ENCODE measurements around the gene WIF1. TPM values are rescaled to one million over a fixed set of nuclear protein-coding genes. Genes with fewer than 3 reads are reported as not detected.

The WIF1 gene
- total and polyA plus RNA-seq, 7 experiments from 2014 or later: not detected

DNA sequence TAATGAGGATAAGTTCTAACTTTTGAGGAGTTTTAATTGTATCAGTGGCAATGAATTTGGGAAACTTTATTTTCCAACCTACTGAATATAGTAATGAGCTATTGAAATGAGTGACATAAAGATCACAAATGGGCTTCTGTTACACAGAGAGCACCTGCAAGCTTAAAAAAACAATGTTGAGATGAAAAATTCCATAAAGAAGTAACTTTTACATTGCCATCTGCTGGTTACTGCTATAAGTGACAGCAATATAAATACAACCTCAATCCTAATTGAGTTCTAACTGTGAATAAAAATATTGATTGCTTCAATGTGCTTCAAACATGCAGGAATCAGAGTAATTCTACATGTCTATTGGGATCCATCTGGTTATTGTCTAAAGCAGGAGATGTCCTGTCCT, 14.2 kb downstream of the WIF1 start:
- no peaks in the 10 kb centered on the region for H3K27me3 ChIP-seq (ENCODE audit: control insufficient read depth in 2 of 2, insufficient read depth in 2 of 2, low read length in 2 of 2)
- no peak for DNase-seq
- no peak for ATAC-seq
- H3K4me1 ChIP-seq (ENCODE audit: control insufficient read depth in 2 of 2, insufficient read depth in 2 of 2, low read length in 2 of 2): no peaks in the 10 kb centered on the region
- Mint-ChIP-seq H3K4me1 (peaks cover 0 to 2% (median 0%) of the 10 kb centered on the region in 7 donors), H3K27ac (no peak overlapping the region), H3K36me3 (peaks cover 0 to 4% (median 0%) of the 10 kb centered on the region in 5 donors), H3K9me3 (peaks cover 0 to 4% (median 0%) of the 10 kb centered on the region in 11 donors), H3K27me3 (peaks cover 0 to 17% (median 14%) of the 10 kb centered on the region in 5 donors), H3K4me3 (no peak overlapping the region)
- H3K36me3 ChIP-seq (ENCODE audit: control insufficient read depth in 2 of 3, insufficient read depth in 3 of 3, low read length in 3 of 3): no peaks in the 10 kb centered on the region
- ChIA-PET POLR2A (no interaction called here), CTCF (interaction anchor here (0.6 to 1.2 kb wide), 2 partner anchors 10 to 1213 kb away, joined by 3 to 6 read pairs; no protein-coding TSS in a partner anchor)
- H3K9me3 ChIP-seq (ENCODE audit: control insufficient read depth in 2 of 3, low read length in 3 of 3): no peaks in the 10 kb centered on the region
- no peak overlapping the region for H3K4me3 ChIP-seq (ENCODE audit: low read length)
- intact Hi-C loops (cut with micrococcal nuclease): no loop called here
- H3K27ac ChIP-seq (ENCODE audit: low read depth, low read length): no peak overlapping the region

DNA sequence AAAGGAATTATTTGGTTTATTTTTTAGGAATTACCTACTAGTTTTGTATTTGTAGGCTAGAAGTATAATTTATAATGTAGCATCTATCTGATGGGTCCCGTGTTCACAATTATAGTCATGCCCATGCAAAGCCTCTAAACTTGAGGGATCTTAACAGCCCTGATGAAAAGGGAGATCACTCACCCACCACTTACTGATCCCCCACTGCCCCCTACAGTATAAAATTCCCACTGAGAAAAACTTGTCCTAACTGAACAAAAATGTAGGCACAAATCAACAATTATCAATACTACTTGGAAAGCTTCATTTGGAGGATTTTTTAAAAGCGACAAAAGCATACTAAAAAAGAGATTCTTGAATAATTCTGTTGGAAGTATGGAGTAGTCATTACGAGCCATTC, 21.0 kb downstream of the WIF1 start:
- ChIA-PET CTCF (no interaction called here), POLR2A (no interaction called here)
- H3K27me3 ChIP-seq (ENCODE audit: control insufficient read depth in 2 of 2, insufficient read depth in 2 of 2, low read length in 2 of 2): peaks cover 0 to 4% of the 10 kb centered on the region in 2 donors
- Mint-ChIP-seq H3K4me1 (no peaks in the 10 kb centered on the region), H3K27me3 (peaks cover 21 to 47% (median 28%) of the 10 kb centered on the region in 5 donors), H3K36me3 (peaks cover 0 to 4% (median 0%) of the 10 kb centered on the region in 5 donors), H3K9me3 (peaks cover 0 to 4% (median 0%) of the 10 kb centered on the region in 11 donors), H3K27ac (no peak overlapping the region), H3K4me3 (no peak overlapping the region)
- intact Hi-C loops (cut with micrococcal nuclease): no loop called here
- ATAC-seq: no peak
- H3K9me3 ChIP-seq (ENCODE audit: control insufficient read depth in 2 of 3, low read length in 3 of 3): no peaks in the 10 kb centered on the region
- H3K4me1 ChIP-seq (ENCODE audit: control insufficient read depth in 2 of 2, insufficient read depth in 2 of 2, low read length in 2 of 2): no peaks in the 10 kb centered on the region
- no peak for DNase-seq
- H3K36me3 ChIP-seq (ENCODE audit: control insufficient read depth in 2 of 3, insufficient read depth in 3 of 3, low read length in 3 of 3): no peaks in the 10 kb centered on the region
- H3K4me3 ChIP-seq (ENCODE audit: low read length): no peak overlapping the region
- H3K27ac ChIP-seq (ENCODE audit: low read depth, low read length): no peak overlapping the region

DNA sequence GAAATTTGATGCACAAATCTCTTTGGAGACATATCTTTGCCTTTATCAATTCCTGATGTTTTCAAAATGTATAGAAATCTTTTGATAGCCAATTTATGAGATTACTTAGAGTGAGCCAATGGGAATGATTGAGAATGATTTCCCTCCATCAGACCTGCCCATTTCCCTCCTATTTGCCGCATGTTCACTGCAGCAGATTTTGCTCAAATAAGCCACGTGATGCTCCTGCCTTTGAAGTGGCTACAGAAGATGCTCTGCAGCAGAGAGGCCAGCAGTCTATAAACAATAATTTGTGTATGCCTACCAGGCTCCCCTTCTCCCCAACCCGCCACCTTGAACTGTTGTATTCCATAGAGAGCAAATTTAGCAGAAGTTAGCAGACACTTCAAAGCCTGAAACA, 21.9 kb downstream of the WIF1 start:
- Histone ChIP-seq H3K4me1 (ENCODE audit: control insufficient read depth in 2 of 2, insufficient read depth in 2 of 2, low read length in 2 of 2) (no peaks in the 10 kb centered on the region), H3K27ac (ENCODE audit: low read depth, low read length) (no peak overlapping the region), H3K4me3 (ENCODE audit: low read length) (no peak overlapping the region), H3K36me3 (ENCODE audit: control insufficient read depth in 2 of 3, insufficient read depth in 3 of 3, low read length in 3 of 3) (no peaks in the 10 kb centered on the region), H3K9me3 (ENCODE audit: control insufficient read depth in 2 of 3, low read length in 3 of 3) (no peaks in the 10 kb centered on the region), H3K27me3 (ENCODE audit: control insufficient read depth in 2 of 2, insufficient read depth in 2 of 2, low read length in 2 of 2) (peaks cover 0 to 4% of the 10 kb centered on the region in 2 donors)
- peaks cover 29 to 50% (median 31%) of the 10 kb centered on the region in 5 donors for H3K27me3 Mint-ChIP-seq
- no peak overlapping the region for H3K4me3 Mint-ChIP-seq
- no peaks in the 10 kb centered on the region for H3K4me1 Mint-ChIP-seq
- no peak overlapping the region for H3K27ac Mint-ChIP-seq
- DNase-seq: no peak
- H3K36me3 Mint-ChIP-seq: no peaks in the 10 kb centered on the region
- intact Hi-C loops (cut with micrococcal nuclease): no loop called here
- no peaks in the 10 kb centered on the region for H3K9me3 Mint-ChIP-seq
- ChIA-PET POLR2A (no interaction called here), CTCF (no interaction called here)
- ATAC-seq: no peak

DNA sequence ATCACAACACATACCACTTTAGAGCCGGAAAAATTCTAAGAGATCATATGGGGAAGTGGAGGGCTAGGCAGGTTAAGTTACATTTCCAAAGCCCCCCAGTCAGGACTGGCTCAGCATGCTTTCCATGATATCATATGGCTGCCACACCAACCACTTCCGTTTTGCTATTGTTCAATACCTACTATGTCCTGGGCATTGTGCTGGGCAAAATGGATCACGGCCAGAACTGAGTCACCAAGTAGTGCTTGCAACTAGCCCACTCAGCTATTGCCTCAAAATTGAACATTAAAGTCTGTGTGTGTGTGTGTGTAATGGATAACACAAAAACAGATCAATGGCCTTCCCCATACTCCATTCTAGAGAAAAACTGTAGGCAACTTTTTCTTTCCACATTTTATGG, 22.7 kb downstream of the WIF1 start:
- Mint-ChIP-seq H3K27ac (no peak overlapping the region), H3K9me3 (no peaks in the 10 kb centered on the region), H3K36me3 (no peaks in the 10 kb centered on the region), H3K4me1 (no peaks in the 10 kb centered on the region), H3K4me3 (no peak overlapping the region), H3K27me3 (peaks cover 29 to 56% (median 33%) of the 10 kb centered on the region in 5 donors)
- no peaks in the 10 kb centered on the region for H3K9me3 ChIP-seq (ENCODE audit: control insufficient read depth in 2 of 3, low read length in 3 of 3)
- no peak overlapping the region for H3K27ac ChIP-seq (ENCODE audit: low read depth, low read length)
- H3K4me1 ChIP-seq (ENCODE audit: control insufficient read depth in 2 of 2, insufficient read depth in 2 of 2, low read length in 2 of 2): no peaks in the 10 kb centered on the region
- DNase-seq: no peak
- peaks cover 0 to 4% of the 10 kb centered on the region in 2 donors for H3K27me3 ChIP-seq (ENCODE audit: control insufficient read depth in 2 of 2, insufficient read depth in 2 of 2, low read length in 2 of 2)
- no peak for ATAC-seq
- H3K36me3 ChIP-seq (ENCODE audit: control insufficient read depth in 2 of 3, insufficient read depth in 3 of 3, low read length in 3 of 3): no peaks in the 10 kb centered on the region
- intact Hi-C loops (cut with micrococcal nuclease): no loop called here
- CTCF ChIA-PET: no interaction called here
- POLR2A ChIA-PET: no interaction called here
- no peak overlapping the region for H3K4me3 ChIP-seq (ENCODE audit: low read length)

DNA sequence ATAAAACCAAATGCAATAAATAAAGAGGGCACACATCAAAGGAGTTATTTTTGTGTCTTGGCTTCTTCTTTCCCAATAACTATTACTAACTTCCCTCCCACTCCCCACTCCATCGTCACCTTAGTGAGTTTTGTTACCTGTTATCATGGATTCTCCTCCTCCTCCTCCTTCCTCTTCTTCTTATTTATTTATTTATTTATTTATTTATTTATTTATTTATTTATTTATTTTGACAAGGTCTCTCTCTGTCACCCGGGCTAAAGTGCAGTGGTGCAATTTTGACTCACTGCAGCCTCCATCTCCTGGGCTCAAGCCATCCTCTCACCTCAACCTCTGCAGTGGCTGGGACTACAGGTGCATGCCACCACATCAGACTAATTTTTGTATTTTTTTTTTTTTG, 26.4 kb downstream of the WIF1 start:
- Histone ChIP-seq H3K27ac (ENCODE audit: low read depth, low read length) (no peak overlapping the region), H3K27me3 (ENCODE audit: control insufficient read depth in 2 of 2, insufficient read depth in 2 of 2, low read length in 2 of 2) (no peaks in the 10 kb centered on the region), H3K36me3 (ENCODE audit: control insufficient read depth in 2 of 3, insufficient read depth in 3 of 3, low read length in 3 of 3) (no peaks in the 10 kb centered on the region), H3K9me3 (ENCODE audit: control insufficient read depth in 2 of 3, low read length in 3 of 3) (no peaks in the 10 kb centered on the region), H3K4me1 (ENCODE audit: control insufficient read depth in 2 of 2, insufficient read depth in 2 of 2, low read length in 2 of 2) (no peaks in the 10 kb centered on the region), H3K4me3 (ENCODE audit: low read length) (no peak overlapping the region)
- Mint-ChIP-seq H3K4me3 (no peak overlapping the region), H3K27me3 (peaks cover 36 to 51% (median 40%) of the 10 kb centered on the region in 5 donors), H3K27ac (no peak overlapping the region), H3K9me3 (no peaks in the 10 kb centered on the region), H3K36me3 (no peaks in the 10 kb centered on the region), H3K4me1 (no peaks in the 10 kb centered on the region)
- intact Hi-C loops (cut with micrococcal nuclease): no loop called here
- DNase-seq (no peak), ATAC-seq (no peak)
- CTCF ChIA-PET: no interaction called here
- POLR2A ChIA-PET: no interaction called here

DNA sequence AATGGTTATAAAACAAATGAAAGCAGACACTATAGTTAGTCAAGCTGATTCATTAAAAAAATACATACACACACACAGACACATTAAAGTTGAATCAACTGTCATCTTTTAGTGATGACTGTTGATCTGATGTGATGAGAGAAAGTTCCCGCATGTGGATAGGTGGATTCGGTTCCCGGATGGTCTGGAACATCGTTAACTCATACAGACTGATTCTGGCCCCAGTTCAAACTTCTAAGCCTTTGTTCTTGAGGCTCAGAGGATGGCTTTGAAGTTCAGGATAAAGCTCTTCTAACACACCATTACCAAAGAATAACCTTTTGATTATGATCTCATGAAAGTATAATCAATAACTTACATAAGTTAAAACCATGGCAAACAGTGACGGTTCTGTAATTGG, 27.5 kb downstream of the WIF1 start:
- H3K36me3 Mint-ChIP-seq: no peaks in the 10 kb centered on the region
- H3K4me3 Mint-ChIP-seq: no peak overlapping the region
- no peak overlapping the region for H3K27ac Mint-ChIP-seq
- no peak for ATAC-seq
- CTCF ChIA-PET: no interaction called here
- H3K9me3 ChIP-seq (ENCODE audit: control insufficient read depth in 2 of 3, low read length in 3 of 3): no peaks in the 10 kb centered on the region
- POLR2A ChIA-PET: no interaction called here
- intact Hi-C loops (cut with micrococcal nuclease): no loop called here
- no peaks in the 10 kb centered on the region for H3K4me1 Mint-ChIP-seq
- H3K9me3 Mint-ChIP-seq: no peaks in the 10 kb centered on the region
- peaks cover 28 to 45% (median 33%) of the 10 kb centered on the region in 5 donors for H3K27me3 Mint-ChIP-seq
- no peak overlapping the region for H3K4me3 ChIP-seq (ENCODE audit: low read length)
- H3K36me3 ChIP-seq (ENCODE audit: control insufficient read depth in 2 of 3, insufficient read depth in 3 of 3, low read length in 3 of 3): no peaks in the 10 kb centered on the region
- DNase-seq: no peak
- H3K27me3 ChIP-seq (ENCODE audit: control insufficient read depth in 2 of 2, insufficient read depth in 2 of 2, low read length in 2 of 2): no peaks in the 10 kb centered on the region
- no peak overlapping the region for H3K27ac ChIP-seq (ENCODE audit: low read depth, low read length)
- H3K4me1 ChIP-seq (ENCODE audit: control insufficient read depth in 2 of 2, insufficient read depth in 2 of 2, low read length in 2 of 2): no peaks in the 10 kb centered on the region

DNA sequence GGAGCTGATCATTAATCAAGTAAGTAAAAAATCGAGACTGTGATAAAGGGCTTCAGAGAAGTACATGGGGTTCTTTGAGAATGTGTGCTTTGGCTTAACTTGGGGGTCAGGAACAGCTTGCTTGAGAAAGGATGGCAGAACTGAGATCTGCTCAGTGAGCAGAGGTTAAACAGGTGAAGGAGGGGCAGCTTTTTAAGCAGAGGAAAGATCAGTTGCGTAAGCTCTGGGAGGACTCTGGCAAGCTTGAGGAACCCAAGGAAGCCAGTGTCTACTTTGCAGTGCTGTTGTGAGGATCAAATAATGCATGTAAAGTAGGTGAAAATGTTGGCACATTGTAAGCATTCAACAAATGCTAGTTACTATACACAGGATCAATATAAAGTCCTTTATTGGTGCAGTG, 30.6 kb downstream of the WIF1 start:
- H3K27ac ChIP-seq (ENCODE audit: low read depth, low read length): no peak overlapping the region
- H3K4me1 ChIP-seq (ENCODE audit: control insufficient read depth in 2 of 2, insufficient read depth in 2 of 2, low read length in 2 of 2): no peaks in the 10 kb centered on the region
- ChIA-PET POLR2A (no interaction called here), CTCF (no interaction called here)
- no peak for ATAC-seq
- intact Hi-C loops (cut with micrococcal nuclease): no loop called here
- Mint-ChIP-seq H3K36me3 (no peaks in the 10 kb centered on the region), H3K4me1 (no peaks in the 10 kb centered on the region), H3K27ac (no peak overlapping the region), H3K27me3 (peaks cover 20 to 33% (median 24%) of the 10 kb centered on the region in 5 donors), H3K9me3 (peaks cover 0 to 3% (median 0%) of the 10 kb centered on the region in 11 donors), H3K4me3 (no peak overlapping the region)
- H3K9me3 ChIP-seq (ENCODE audit: control insufficient read depth in 2 of 3, low read length in 3 of 3): no peaks in the 10 kb centered on the region
- no peaks in the 10 kb centered on the region for H3K27me3 ChIP-seq (ENCODE audit: control insufficient read depth in 2 of 2, insufficient read depth in 2 of 2, low read length in 2 of 2)
- DNase-seq: no peak
- no peaks in the 10 kb centered on the region for H3K36me3 ChIP-seq (ENCODE audit: control insufficient read depth in 2 of 3, insufficient read depth in 3 of 3, low read length in 3 of 3)
- no peak overlapping the region for H3K4me3 ChIP-seq (ENCODE audit: low read length)
